GM23248 (cell line): ENCODE results near the gene PTPRU. TPM values are rescaled to one million over a fixed set of nuclear protein-coding genes. Genes with fewer than 3 reads are reported as not detected.

Experiments
- DNase-seq: peaks from one replicate; pipeline ENCODE4 v3.0.0-alpha.2; 2015
- H2AFZ ChIP-seq: fragments of 200-600 bp; sonication (generic); 2 replicates; pipeline ENCODE4 v1.6.1; 2016; ENCODE audit warnings: antibody characterized with exemption
- H3F3A ChIP-seq: fragments of 200-600 bp; sonication (generic); 2 replicates; pipeline ENCODE4 v1.6.1; 2016; ENCODE audit warnings: mild to moderate bottlenecking, antibody characterized with exemption, mixed run types; ENCODE audit not compliant: insufficient read depth
- H3K27ac ChIP-seq: fragments of 200-600 bp; sonication (generic); 2 replicates; pipeline ENCODE4 v1.5.1; 2016; ENCODE audit warnings: mild to moderate bottlenecking
- H3K27me3 ChIP-seq: fragments of 200-600 bp; sonication (generic); replicated peaks from 2 replicates; pipeline ENCODE4 v1.6.1; 2016; ENCODE audit warnings: mild to moderate bottlenecking; ENCODE audit not compliant: insufficient read depth
- H3K36me3 ChIP-seq: fragments of 200-600 bp; sonication (generic); 2 replicates; pipeline ENCODE4 v1.6.1; 2016; ENCODE audit warnings: low read depth, mild to moderate bottlenecking
- H3K4me1 ChIP-seq: fragments of 200-600 bp; sonication (generic); 2 replicates; pipeline ENCODE4 v1.6.1; 2016; ENCODE audit warnings: mild to moderate bottlenecking; ENCODE audit not compliant: insufficient read depth
- H3K4me2 ChIP-seq: fragments of 200-600 bp; sonication (generic); one replicate; pipeline ENCODE4 v1.6.1; 2016; ENCODE audit warnings: mild to moderate bottlenecking; ENCODE audit not compliant: unreplicated experiment
- H3K4me3 ChIP-seq: fragments of 200-600 bp; sonication (generic); 2 replicates; pipeline ENCODE4 v1.5.1; 2016; ENCODE audit warnings: mild to moderate bottlenecking
- H3K79me2 ChIP-seq: fragments of 200-600 bp; sonication (generic); 2 replicates; pipeline ENCODE4 v1.6.1; 2016; ENCODE audit warnings: mild to moderate bottlenecking; ENCODE audit not compliant: insufficient read depth
- H3K9ac ChIP-seq: fragments of 200-600 bp; sonication (generic); 2 replicates; pipeline ENCODE4 v1.6.1; 2016; ENCODE audit warnings: mild to moderate bottlenecking
- H3K9me2 ChIP-seq: fragments of 200-600 bp; sonication (generic); 2 replicates; pipeline ENCODE4 v1.6.1; 2016; ENCODE audit warnings: mixed run types, mild to moderate bottlenecking, moderate library complexity; ENCODE audit not compliant: insufficient read depth
- H3K9me3 ChIP-seq: fragments of 200-600 bp; sonication (generic); one replicate; pipeline ENCODE4 v1.6.1; 2017; ENCODE audit warnings: low read depth
- H4K20me1 ChIP-seq: fragments of 200-600 bp; sonication (generic); 2 replicates; pipeline ENCODE4 v1.6.0; 2016; ENCODE audit not compliant: insufficient read depth
- EZH2 ChIP-seq: fragments of 200-600 bp; sonication (generic); IDR thresholded peaks from 2 replicates; pipeline ENCODE4 v1.6.1; 2018; ENCODE audit warnings: antibody characterized with exemption, mild to moderate bottlenecking; ENCODE audit not compliant: insufficient read depth, poor library complexity, severe bottlenecking
- EZH2phosphoT487 ChIP-seq: fragments of 200-600 bp; sonication (generic); IDR thresholded peaks from 2 replicates; pipeline ENCODE4 v1.6.1; 2018; ENCODE audit warnings: antibody characterized with exemption, moderate library complexity, mild to moderate bottlenecking, low read depth; ENCODE audit not compliant: insufficient read depth
- WGBS, 2 experiments: methylation state at CpG; one replicate each; pipeline ENCODE4 v1.1.6; 2015 to 2017; ENCODE audit warnings: low lambda C conversion rate in 2 of 2, low coverage in 1 of 2; ENCODE audit errors: missing lambda C conversion rate in 2 of 2; 5-methylcytosine and 5-hydroxymethylcytosine counted together
- in situ Hi-C: fragments of 300-500 bp; cut with MboI; formaldehyde crosslinking; loops from 2 replicates; pipeline ENCODE4 v1.15.0; 2020
- polyA plus RNA-seq: library from polyadenylated mRNA; unstranded; fragments of >200 nt; fragmentation: Nextera tagmentation; extraction: Ambion mirVana; gene quantifications from 2 replicates; pipeline ENCODE4 v1.2.1, GENCODE V29; 2016
- total RNA-seq: library from RNA; depleted of rRNA; stranded (reverse); fragments of >200 nt; shearing (Covaris generic); gene quantifications from 2 replicates; pipeline ENCODE4 v1.2.3, GENCODE V29; 2014

Gene PTPRU
- total and polyA plus RNA-seq, 2 experiments from 2014 or later: 6.2 to 16.8 TPM

DNA sequence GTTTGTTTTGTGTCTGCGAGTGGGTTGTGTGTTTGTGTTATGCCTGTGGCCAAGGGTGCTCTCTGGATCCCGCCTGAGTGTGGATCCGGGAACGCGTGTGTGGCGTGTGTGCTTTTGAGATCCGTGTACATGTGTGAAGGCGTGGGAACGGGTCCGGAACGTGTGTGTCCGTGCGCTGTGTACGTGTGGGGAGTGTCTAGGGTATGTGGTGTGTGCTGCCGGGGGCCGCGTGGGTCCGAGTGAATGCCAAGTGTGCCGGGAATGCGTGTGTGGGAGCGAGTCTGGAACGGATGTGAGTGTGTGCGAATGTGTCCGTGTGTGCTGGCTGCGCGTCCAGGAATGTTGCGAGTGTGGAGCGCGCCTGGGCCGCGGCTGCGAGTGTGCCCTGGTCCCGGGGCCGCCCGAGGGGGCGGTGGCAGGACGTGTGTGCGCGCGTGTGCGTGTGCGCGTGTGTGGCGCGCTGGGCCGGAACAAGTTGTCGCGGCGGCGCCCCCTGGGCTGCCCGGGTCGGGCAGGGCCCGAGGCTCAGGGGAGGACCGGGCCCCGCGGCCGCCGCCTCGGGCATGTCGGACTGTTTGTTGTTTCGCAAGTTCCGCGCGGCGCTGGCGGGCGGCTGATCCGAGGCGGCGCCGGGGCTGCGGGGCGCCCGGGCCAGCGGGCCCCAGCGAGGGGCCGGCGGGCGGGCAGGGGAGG, 953 bp downstream of the PTPRU start:
- Histone ChIP-seq H3K27ac (no peak overlapping the region), H3K9me3 (no peaks in the 10 kb centered on the region), H3K4me2 (peak overlapping the region; percentile 100), H3K9ac (peak overlapping the region; percentile 81), H3K9me2 (no peaks in the 10 kb centered on the region), H4K20me1 (no peaks in the 10 kb centered on the region), H3K27me3 (no peaks in the 10 kb centered on the region), H3F3A (peaks cover 10% of the 10 kb centered on the region), H3K4me1 (peaks cover 10% of the 10 kb centered on the region; the same call in 1 of the 2 replicates), H3K79me2 (no peaks in the 10 kb centered on the region), H3K4me3 (peak overlapping the region; percentile 86), H2AFZ (peak overlapping the region; percentile 91), H3K36me3 (no peaks in the 10 kb centered on the region)
- DNase-seq: peak; percentile 73
- in situ Hi-C loops: loop anchor here (25.0 kb wide), 2 partner anchors 450 to 1475 kb away; partner anchors contain the start of gene MATN1
- TF ChIP-seq EZH2: no peak
- no peak for TF ChIP-seq EZH2phosphoT487
- 0 to 1% methylated on average over 44 to 59 of the region's 79 CpGs for WGBS, 2 experiments

DNA sequence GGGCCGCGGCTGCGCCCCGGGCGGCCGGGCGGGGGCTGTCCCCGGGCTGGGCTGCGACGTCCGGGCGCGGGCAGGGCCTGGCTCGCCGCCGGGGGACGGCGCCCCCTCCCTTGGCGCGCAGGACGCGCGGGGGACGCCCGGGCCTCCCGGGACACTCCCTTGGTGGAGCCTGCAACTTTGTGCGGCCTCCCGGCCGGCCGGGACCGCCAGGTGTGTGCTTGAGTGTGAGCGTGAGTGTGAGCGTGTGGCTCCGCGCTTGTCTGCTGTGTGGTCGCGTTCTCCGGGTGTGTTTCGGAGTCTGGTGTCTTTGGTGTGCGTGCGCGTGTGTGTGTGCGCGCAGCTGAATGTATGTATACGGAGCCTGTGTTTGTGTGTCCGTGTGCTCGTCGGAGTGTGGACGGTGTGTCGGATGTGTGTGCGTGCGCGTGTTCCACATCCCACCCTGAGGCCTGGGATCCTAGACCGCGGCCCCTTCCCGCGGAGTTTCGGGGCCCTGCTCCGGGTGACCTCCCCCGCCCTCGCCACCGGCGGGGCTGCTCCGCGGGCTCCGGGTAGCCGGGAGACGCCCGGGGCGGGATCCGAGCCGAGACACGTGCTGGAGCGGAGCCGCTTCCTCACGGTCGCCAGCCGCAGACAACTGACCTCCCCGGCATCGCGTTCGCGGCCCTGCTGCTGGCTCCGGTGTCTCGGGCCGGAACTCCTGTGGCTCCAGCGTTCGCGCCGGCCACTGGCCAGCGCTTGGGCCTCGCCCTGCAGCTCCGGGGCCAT, 1.7 kb downstream of the PTPRU start:
- Histone ChIP-seq H3K9me3 (no peaks in the 10 kb centered on the region), H2AFZ (peak overlapping the region; percentile 94), H3F3A (peaks cover 10% of the 10 kb centered on the region), H3K4me1 (peaks cover 10% of the 10 kb centered on the region; the same call in 1 of the 2 replicates), H3K36me3 (no peaks in the 10 kb centered on the region), H3K27ac (no peak overlapping the region), H3K9me2 (no peaks in the 10 kb centered on the region), H4K20me1 (no peaks in the 10 kb centered on the region), H3K27me3 (no peaks in the 10 kb centered on the region), H3K9ac (peak overlapping the region; percentile 76), H3K4me3 (peak overlapping the region; percentile 78), H3K79me2 (no peaks in the 10 kb centered on the region), H3K4me2 (peak overlapping the region; percentile 76)
- DNase-seq: peak; percentile 66
- in situ Hi-C loops: loop anchor here (25.0 kb wide), 2 partner anchors 449 to 1474 kb away; partner anchors contain the start of gene MATN1
- TF ChIP-seq EZH2phosphoT487 (no peak), EZH2 (no peak)
- 4 to 5% methylated on average over 70 to 76 of the region's 93 CpGs for WGBS, 2 experiments

DNA sequence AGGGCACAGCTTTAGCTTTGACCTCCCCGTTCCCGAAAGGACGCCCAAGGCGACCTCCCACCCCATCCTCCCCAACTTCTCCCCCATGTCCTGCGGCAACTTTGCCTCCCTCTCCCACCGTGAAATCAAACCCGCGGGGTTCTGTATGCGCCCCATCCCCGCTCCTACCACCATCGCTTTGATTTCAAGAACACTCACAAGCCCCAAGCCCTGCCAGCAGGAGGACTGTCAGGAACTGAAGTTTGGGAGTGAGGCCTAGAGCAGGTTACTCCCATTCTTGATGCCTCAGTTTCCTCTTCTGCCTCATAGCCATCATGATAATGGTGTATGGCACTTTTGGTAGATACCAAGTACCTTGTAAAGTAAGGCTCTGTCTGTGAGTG, 2.3 kb downstream of the PTPRU start:
- TF ChIP-seq EZH2phosphoT487: no peak
- TF ChIP-seq EZH2: no peak
- no peaks in the 10 kb centered on the region for H3K27me3 ChIP-seq
- H3K9me3 ChIP-seq: no peaks in the 10 kb centered on the region
- no peaks in the 10 kb centered on the region for H3K79me2 ChIP-seq
- H4K20me1 ChIP-seq: no peaks in the 10 kb centered on the region
- H3K9ac ChIP-seq: peak overlapping the region; percentile 76; the same call in 1 of the 2 replicates
- peaks cover 10% of the 10 kb centered on the region; the same call in 1 of the 2 replicates for H3K4me1 ChIP-seq
- H3K4me2 ChIP-seq: peak overlapping the region; percentile 76
- peak; percentile 26 for DNase-seq
- in situ Hi-C loops: loop anchor here (25.0 kb wide), 2 partner anchors 449 to 1474 kb away; partner anchors contain the start of gene MATN1
- H3K27ac ChIP-seq: no peak overlapping the region
- no peaks in the 10 kb centered on the region for H3K36me3 ChIP-seq
- peak overlapping the region; percentile 94 for H2AFZ ChIP-seq
- 61 to 62% methylated on average over 11 of the region's 11 CpGs for WGBS, 2 experiments
- peaks cover 10% of the 10 kb centered on the region for H3F3A ChIP-seq
- H3K4me3 ChIP-seq: peak overlapping the region; percentile 78; the same call in 1 of the 2 replicates
- H3K9me2 ChIP-seq: no peaks in the 10 kb centered on the region

DNA sequence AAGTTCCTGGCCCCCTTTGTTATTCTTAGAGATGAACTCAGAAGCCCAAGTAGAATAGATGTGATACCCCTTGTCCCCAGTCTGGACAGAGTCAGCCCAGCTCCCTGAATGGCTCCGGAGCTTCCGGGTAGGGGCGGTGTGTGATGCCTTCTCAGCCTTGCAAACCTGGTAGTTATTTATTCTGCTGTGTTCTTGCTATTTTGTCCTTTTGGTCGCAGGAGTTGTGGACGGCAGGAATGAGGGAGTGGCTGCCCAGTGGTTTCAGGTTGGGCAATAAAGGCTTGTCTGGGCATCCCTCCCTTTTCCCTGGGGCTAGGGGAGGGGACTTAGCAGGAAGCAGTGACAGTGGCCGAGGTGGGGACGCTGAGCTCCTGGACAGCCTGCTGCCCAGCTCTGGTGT, 2.8 kb downstream of the PTPRU start:
- in situ Hi-C loops: loop anchor here (25.0 kb wide), 2 partner anchors 448 to 1473 kb away; partner anchors contain the start of gene MATN1
- no peaks in the 10 kb centered on the region for H3K27me3 ChIP-seq
- H3K36me3 ChIP-seq: no peaks in the 10 kb centered on the region
- no peaks in the 10 kb centered on the region for H3K79me2 ChIP-seq
- no peak overlapping the region for H2AFZ ChIP-seq
- peaks cover 10% of the 10 kb centered on the region; the same call in 1 of the 2 replicates for H3K4me1 ChIP-seq
- H4K20me1 ChIP-seq: no peaks in the 10 kb centered on the region
- no peak overlapping the region for H3K4me3 ChIP-seq
- H3K4me2 ChIP-seq: no peak overlapping the region
- no peaks in the 10 kb centered on the region for H3K9me3 ChIP-seq
- no peak overlapping the region for H3K9ac ChIP-seq
- H3K27ac ChIP-seq: no peak overlapping the region
- TF ChIP-seq EZH2 (no peak), EZH2phosphoT487 (no peak)
- H3F3A ChIP-seq: peaks cover 10% of the 10 kb centered on the region
- H3K9me2 ChIP-seq: no peaks in the 10 kb centered on the region
- peak; percentile 45 for DNase-seq
- WGBS, 2 experiments: 73 to 80% methylated on average over 7 of the region's 7 CpGs
